Mesothelial cell of epicardium (in vitro differentiated cells): ENCODE measurements around the gene PHACTR2. TPM values are rescaled to one million over a fixed set of nuclear protein-coding genes. Genes with fewer than 3 reads are reported as not detected.
"Not testable (repeated sequence)": the region's sequence is repeated elsewhere in the genome, so short reads cannot be mapped to it uniquely, and the experiment has no call there.

ENCODE experiments used
- DNase-seq, 2 experiments: peaks; one replicate each; pipeline ENCODE4 v3.0.0; 2021; ENCODE audit warnings: low spot score in 2 of 2; ENCODE audit not compliant: unreplicated experiment in 2 of 2
- H3K27ac Mint-ChIP-seq: 2 replicates; pipeline ENCODE4 v1.8.0; 2021; ENCODE audit warnings: mixed read lengths
- H3K27me3 Mint-ChIP-seq: 2 replicates; pipeline ENCODE4 v1.8.0; 2021; ENCODE audit warnings: low read depth, mixed read lengths
- H3K36me3 Mint-ChIP-seq: 2 replicates; pipeline ENCODE4 v1.8.0; 2021; ENCODE audit warnings: mixed read lengths
- H3K4me1 Mint-ChIP-seq: 2 replicates; pipeline ENCODE4 v1.8.0; 2021; ENCODE audit warnings: mixed read lengths
- H3K4me3 Mint-ChIP-seq: 2 replicates; pipeline ENCODE4 v1.8.0; 2021; ENCODE audit warnings: mild to moderate bottlenecking, moderate library complexity, mixed read lengths
- H3K9me3 Mint-ChIP-seq: 2 replicates; pipeline ENCODE4 v1.8.0; 2021; ENCODE audit warnings: mixed read lengths
- total RNA-seq: library from RNA; stranded (reverse); gene quantifications from 3 replicates; pipeline ENCODE4 v1.2.1, GENCODE V29; 2021
- TF ChIP-seq, protein P1 (sequence below): fragments of 200-600 bp; sonication (generic); IDR thresholded peaks from one replicate; pipeline ENCODE4 v1.5.0; 2021; ENCODE audit warnings: antibody characterized with exemption; ENCODE audit not compliant: unreplicated experiment

Gene PHACTR2
- total RNA-seq: 117 to 125 TPM (median 124 TPM) in 3 replicates

GRCh38 chr6:143677891-143678791 is at the start of gene PHACTR2:
TSS of gene PHACTR2 (plus strand) at chr6:143677965. CDS start at chr6:143678164, 199 bp downstream.
- Mint-ChIP-seq H3K27me3 (no peaks in the 10 kb centered on the region), H3K9me3 (peaks cover 18% of the 10 kb centered on the region), H3K4me3 (peak within 1 kb of the TSS; percentile 89), H3K27ac (peak within 1 kb of the TSS; percentile 96), H3K36me3 (peaks cover 17% of the 10 kb centered on the region), H3K4me1 (peaks cover 60% of the 10 kb centered on the region)
- DNase-seq: peak; percentile 45 to 68
- TF ChIP-seq, protein P1, sequence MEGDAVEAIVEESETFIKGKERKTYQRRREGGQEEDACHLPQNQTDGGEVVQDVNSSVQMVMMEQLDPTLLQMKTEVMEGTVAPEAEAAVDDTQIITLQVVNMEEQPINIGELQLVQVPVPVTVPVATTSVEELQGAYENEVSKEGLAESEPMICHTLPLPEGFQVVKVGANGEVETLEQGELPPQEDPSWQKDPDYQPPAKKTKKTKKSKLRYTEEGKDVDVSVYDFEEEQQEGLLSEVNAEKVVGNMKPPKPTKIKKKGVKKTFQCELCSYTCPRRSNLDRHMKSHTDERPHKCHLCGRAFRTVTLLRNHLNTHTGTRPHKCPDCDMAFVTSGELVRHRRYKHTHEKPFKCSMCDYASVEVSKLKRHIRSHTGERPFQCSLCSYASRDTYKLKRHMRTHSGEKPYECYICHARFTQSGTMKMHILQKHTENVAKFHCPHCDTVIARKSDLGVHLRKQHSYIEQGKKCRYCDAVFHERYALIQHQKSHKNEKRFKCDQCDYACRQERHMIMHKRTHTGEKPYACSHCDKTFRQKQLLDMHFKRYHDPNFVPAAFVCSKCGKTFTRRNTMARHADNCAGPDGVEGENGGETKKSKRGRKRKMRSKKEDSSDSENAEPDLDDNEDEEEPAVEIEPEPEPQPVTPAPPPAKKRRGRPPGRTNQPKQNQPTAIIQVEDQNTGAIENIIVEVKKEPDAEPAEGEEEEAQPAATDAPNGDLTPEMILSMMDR: no peak

- Mint-ChIP-seq H3K4me1 (peaks cover 3% of the 10 kb centered on the region), H3K36me3 (no peaks in the 10 kb centered on the region), H3K4me3 (no peak overlapping the region), H3K27me3 (no peaks in the 10 kb centered on the region), H3K27ac (no peak overlapping the region), H3K9me3 (peaks cover 12% of the 10 kb centered on the region)
- no peak for DNase-seq
- TF ChIP-seq, protein P1: no peak
Observed at GRCh38 chr6:143629104-143630080, 48.4 kb upstream of the PHACTR2 start.

DNA sequence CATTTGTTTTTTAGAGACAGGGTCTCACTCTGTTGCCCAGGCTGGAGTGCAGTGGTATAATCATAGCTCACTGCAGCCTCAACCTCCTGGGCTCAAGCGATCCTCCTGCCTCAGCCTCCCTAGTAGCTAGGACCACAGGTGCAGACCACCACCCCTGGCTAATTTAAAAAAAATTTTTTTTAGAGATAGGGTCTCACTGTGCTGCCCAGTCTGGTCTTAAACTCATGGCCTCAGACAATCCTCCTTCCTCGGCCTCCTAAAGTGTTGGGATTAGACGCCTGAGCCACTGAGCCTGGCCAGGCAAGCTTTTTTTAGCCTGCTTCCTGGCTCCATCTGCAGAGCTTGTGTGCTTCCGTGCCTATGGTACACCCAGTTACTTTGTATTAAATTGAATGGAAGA is 46.6 kb upstream of the PHACTR2 start:
- not testable (repeated sequence) for H3K36me3 Mint-ChIP-seq, DNase-seq, H3K4me1 Mint-ChIP-seq, H3K27me3 Mint-ChIP-seq, H3K4me3 Mint-ChIP-seq, H3K27ac Mint-ChIP-seq
- H3K9me3 Mint-ChIP-seq: peaks cover 12% of the 10 kb centered on the region

GRCh38 chr6:143632894-143633293 is 44.9 kb upstream of the PHACTR2 start:
- H3K27me3 Mint-ChIP-seq: no peaks in the 10 kb centered on the region
- TF ChIP-seq, protein P1: no peak
- no peak overlapping the region for H3K27ac Mint-ChIP-seq
- no peaks in the 10 kb centered on the region for H3K36me3 Mint-ChIP-seq
- no peak overlapping the region for H3K4me3 Mint-ChIP-seq
- H3K4me1 Mint-ChIP-seq: peaks cover 10% of the 10 kb centered on the region
- DNase-seq: no peak
- peaks cover 12% of the 10 kb centered on the region for H3K9me3 Mint-ChIP-seq

DNA sequence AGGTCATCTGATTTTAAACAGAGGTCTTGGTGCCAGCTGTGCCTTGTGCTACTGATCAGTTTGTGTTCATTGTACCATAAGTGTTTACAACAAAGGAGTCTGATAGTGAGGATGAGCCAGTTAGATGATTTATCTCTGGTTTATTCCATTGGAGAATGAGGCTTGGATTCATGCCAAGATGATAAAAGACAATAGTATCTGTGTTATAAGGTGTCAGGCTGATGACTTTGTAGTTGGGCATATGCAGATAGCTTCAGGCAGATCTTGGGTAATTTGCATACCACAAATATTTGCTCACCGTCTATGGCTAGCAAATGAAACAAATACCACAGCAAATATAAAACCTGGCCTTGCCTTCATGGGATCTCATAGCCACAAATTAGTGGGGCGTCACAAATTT is 43.3 kb upstream of the PHACTR2 start:
- Mint-ChIP-seq H3K4me3 (no peak overlapping the region), H3K36me3 (no peaks in the 10 kb centered on the region), H3K9me3 (peaks cover 12% of the 10 kb centered on the region), H3K27me3 (no peaks in the 10 kb centered on the region), H3K27ac (peak overlapping the region; percentile 6), H3K4me1 (peaks cover 12% of the 10 kb centered on the region)
- DNase-seq: no peak
- TF ChIP-seq, protein P1: no peak
